IPS-18a (cell line): ENCODE measurements around the gene MOG.

Experiments
- H3K27ac ChIP-seq: one replicate; pipeline ENCODE4 v1.5.1; 2013; ENCODE audit warnings: low read length
- H3K27me3 ChIP-seq: one replicate; pipeline ENCODE4 v1.6.1; 2013; ENCODE audit warnings: mild to moderate bottlenecking, low read length; ENCODE audit not compliant: control insufficient read depth, insufficient read depth
- H3K36me3 ChIP-seq: one replicate; pipeline ENCODE4 v1.6.1; 2013; ENCODE audit warnings: low read depth, low read length; ENCODE audit not compliant: control insufficient read depth
- H3K4me1 ChIP-seq: one replicate; pipeline ENCODE4 v1.6.1; 2013; ENCODE audit warnings: low read depth, low read length; ENCODE audit not compliant: control insufficient read depth
- H3K4me3 ChIP-seq: one replicate; pipeline ENCODE4 v1.5.1; 2013; ENCODE audit warnings: low read length
- H3K9ac ChIP-seq: one replicate; pipeline ENCODE4 v1.6.1; 2013; ENCODE audit warnings: mild to moderate bottlenecking, low read length, moderate library complexity
- H3K9me3 ChIP-seq: one replicate; pipeline ENCODE4 v1.6.1; 2013; ENCODE audit warnings: low read depth, low read length; ENCODE audit not compliant: control insufficient read depth

The MOG gene

DNA sequence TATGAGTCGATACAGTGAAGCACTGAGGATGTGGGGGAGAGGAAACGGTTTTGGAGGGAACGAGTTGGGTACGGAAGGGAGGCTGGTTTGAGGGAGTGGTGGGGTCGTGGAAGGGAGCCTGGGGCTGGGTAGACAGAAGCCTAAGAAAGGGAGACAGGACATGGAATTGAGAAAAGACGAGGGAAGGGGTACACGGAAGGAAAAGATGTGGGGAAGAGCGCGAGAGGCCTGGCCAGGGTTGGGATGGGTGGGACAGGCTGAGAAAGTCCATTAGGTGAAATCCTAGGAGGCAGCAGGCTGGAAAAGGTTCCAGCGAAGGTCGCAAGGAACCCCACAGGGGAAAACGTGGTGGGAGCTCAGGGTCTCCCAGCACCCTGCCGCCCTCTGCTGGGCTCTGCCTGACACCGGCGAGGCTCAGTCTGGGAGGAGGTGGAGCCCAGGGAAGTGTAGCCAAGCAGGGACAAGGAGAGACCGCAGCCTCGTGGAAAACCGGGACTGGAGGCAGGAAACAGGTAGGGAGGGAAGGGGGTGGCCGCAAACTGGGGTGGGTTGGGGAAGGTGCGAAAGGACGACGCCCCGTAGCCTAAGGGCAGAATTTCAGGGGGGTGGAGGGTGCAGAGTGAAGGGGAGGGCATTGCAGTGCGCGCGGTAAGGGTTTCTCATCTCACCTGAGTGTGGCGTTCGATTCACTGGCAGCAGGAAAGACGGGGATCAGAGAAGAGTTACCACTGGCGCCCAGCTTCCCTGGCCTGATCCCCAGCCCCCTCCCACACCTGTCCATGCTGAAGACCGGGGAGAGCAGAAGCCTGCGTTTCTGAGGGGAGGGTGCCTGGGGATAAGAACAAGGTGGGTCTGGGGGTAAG lies 28.2 kb upstream of the MOG start:
- Histone ChIP-seq H3K9me3 (no peaks in the 10 kb centered on the region), H3K9ac (peak overlapping the region; percentile 56), H3K27ac (peak overlapping the region; percentile 30), H3K36me3 (peaks cover 2% of the 10 kb centered on the region), H3K27me3 (no peaks in the 10 kb centered on the region), H3K4me3 (peak overlapping the region; percentile 85), H3K4me1 (peaks cover 50% of the 10 kb centered on the region)

DNA sequence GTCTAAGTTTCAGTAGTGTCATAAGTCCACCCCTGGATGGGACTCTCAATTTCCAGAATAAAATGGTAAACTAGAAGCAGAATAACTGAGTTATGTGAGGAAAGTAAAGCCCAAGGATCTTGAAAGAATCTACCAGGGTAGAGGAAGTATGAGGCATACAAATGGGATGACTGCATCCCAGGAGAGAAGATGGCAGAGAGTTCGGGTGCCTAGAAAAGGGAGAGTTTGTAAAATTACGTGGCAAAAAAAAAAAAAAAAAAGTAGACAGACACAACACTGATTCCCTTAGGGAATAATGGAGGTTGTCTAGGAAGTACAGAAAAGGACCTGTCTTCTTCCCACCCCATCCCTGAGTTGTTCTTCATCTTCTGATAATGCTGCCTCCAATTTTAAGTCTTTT lies 27.3 kb upstream of the MOG start:
- Histone ChIP-seq H3K4me3 (peak overlapping the region; percentile 85), H3K4me1 (peaks cover 49% of the 10 kb centered on the region)

DNA sequence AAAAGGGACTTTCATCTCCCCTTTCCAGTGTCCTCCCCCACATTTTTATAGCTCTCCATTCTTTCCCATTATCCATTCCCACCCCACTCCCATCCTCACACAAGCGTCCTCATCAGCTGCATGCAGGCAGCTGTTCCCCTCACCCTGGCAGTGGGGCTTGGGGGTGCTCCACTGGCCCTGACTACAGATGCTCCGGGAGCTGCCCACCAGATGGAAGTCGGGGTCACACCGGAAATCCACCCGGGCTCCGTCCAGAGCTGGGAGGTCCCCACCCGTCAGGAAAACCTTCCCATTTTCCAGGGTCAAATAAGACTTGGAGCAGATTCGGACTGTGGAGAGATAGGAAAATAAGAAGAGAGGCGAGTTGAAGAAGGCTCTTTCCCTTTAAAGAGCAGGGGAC lies 26.6 kb upstream of the MOG start:
- Histone ChIP-seq H3K27me3 (no peaks in the 10 kb centered on the region), H3K9me3 (no peaks in the 10 kb centered on the region), H3K9ac (no peak overlapping the region), H3K4me1 (peaks cover 42% of the 10 kb centered on the region), H3K27ac (no peak overlapping the region), H3K4me3 (peak overlapping the region; percentile 85), H3K36me3 (no peaks in the 10 kb centered on the region)

More for the DNA sequence above, 27.3 kb upstream of the MOG start:
- Histone ChIP-seq H3K36me3 (no peaks in the 10 kb centered on the region), H3K27ac (no peak overlapping the region), H3K27me3 (no peaks in the 10 kb centered on the region), H3K9ac (peak overlapping the region; percentile 56), H3K9me3 (no peaks in the 10 kb centered on the region)

DNA sequence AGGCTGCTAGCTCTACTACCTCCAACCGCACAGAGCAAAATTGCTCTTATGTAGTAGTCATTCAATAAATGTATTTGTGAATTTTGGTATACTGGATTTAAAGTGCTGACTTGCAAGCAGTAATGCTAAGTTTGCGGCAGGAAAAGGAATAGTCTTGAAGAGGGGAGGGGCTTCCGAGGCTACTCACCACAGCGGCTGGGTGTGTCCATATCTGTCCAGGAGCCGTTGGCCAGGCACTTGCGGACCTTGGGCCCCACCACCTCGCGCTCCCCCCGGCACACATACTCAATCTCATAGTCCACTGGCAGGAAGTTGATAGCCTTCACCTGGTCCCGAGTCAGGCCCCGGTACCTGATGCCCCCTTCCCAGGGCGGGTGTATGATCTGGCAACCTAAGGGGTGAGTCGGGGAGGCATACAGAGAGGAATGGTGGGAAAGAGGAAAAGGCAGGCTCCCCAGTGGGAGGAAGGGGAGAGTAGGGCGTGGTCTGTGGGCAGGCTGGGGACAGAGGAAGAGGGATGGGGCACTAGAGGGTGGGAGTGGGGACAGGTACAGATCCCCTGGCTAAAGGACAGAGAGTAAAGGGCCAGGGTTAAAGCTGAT lies 25.6 kb upstream of the MOG start:
- peaks cover 35% of the 10 kb centered on the region for H3K4me1 ChIP-seq
- H3K27me3 ChIP-seq, result no peaks in the 10 kb centered on the region
- H3K27ac ChIP-seq, result no peak overlapping the region
- H3K9ac ChIP-seq, result peak overlapping the region; percentile 73
- no peaks in the 10 kb centered on the region for H3K36me3 ChIP-seq
- peak overlapping the region; percentile 85 for H3K4me3 ChIP-seq
- H3K9me3 ChIP-seq, result no peaks in the 10 kb centered on the region

DNA sequence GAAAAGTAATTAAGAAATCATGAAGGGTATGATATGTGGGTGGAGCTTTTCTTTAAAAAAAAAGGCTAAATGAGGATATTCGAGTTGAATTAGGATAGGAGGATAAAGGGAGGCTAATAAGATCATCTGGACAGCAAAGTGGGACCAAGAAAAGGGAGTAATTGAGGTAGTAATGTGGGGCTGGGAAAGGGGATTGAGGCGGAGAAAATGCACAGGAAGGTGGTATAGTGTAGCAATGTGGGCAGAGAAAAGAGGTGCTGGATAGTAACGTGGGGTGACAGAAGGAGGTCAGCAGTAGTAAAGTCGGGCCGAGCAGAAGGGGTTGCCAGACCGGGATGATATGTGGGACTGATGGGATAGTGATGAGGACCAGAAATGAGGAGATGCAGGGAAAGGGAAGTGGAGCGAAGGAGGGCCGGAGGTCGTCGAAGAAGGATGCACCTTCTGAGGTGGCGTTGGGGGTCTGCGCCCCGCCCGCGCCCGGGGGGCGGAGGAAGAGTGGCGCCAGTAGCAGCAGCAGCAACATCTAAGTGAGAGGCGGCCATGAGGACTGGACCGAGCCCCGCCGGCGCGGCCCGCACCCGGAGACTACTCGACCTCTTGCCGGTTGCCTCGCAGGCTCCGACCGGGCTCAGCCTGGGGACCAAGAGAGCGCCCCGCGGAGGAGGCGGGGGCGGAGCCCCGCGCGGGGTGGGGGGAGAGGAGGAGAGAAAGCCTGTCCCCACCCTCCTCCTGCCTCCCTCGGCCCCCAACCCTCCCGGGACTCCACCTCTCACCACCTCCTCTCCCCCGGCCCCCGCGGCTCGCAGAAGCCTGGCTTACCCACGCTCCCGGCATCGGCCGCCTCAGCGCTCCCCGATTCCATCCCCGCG lies 24.8 kb upstream of the MOG start:
- H3K4me3 ChIP-seq, result peak overlapping the region; percentile 85
- H3K27ac ChIP-seq, result no peak overlapping the region
- peaks cover 31% of the 10 kb centered on the region for H3K4me1 ChIP-seq
- H3K9me3 ChIP-seq, result no peaks in the 10 kb centered on the region
- H3K36me3 ChIP-seq, result no peaks in the 10 kb centered on the region
- no peaks in the 10 kb centered on the region for H3K27me3 ChIP-seq
- peak overlapping the region; percentile 73 for H3K9ac ChIP-seq

DNA sequence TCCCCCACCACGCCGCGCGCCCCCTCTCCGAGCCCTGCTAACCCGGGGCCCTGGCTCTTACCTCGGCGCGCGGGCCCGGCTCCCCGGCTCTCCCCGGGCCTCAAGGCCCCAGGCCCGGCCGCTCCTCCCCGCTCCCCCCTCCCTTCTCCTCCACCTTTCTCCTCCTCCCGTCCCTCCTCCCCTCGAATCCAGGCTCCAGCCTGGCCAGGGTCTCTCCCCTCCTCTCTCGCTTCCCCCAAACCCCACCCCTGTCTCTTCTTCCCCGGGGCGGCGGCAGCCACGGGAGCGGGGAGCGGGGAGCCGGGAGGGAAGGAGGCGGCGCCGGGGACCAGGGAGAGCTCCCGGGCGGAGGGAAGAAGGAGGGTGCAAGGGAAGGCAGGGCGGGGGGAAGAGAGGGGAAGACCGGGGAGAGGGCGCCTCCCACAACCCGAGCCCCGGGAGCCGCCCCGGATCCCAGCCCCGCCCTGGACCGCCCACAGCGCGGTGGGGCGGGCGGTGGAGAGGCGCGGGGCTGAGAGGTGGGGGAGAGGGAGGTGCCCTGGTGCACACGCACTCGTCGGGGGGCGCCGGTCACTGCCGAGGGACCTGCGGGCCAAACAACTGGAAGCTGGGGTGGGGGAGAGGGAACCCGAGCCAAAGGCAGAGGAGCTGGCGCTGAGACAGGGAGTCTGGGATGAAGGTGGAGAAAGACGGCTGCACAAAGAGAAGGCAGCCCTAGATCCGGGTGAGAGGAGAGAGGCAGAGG lies 23.9 kb upstream of the MOG start, which contains the start of gene GABBR1:
TSS of gene GABBR1 (minus strand) at position 395 of the 745 bp plus-strand sequence. CDS start 798 bp downstream, outside the sequence.
- H3K36me3 ChIP-seq, result no peaks in the 10 kb centered on the region
- H3K4me3 ChIP-seq, result peak within 1 kb of the TSS; percentile 85
- peak within 1 kb of the TSS; percentile 73 for H3K9ac ChIP-seq
- H3K27me3 ChIP-seq, result no peaks in the 10 kb centered on the region
- peak within 1 kb of the TSS; percentile 67 for H3K27ac ChIP-seq
- H3K9me3 ChIP-seq, result no peaks in the 10 kb centered on the region
- peaks cover 31% of the 10 kb centered on the region for H3K4me1 ChIP-seq

DNA sequence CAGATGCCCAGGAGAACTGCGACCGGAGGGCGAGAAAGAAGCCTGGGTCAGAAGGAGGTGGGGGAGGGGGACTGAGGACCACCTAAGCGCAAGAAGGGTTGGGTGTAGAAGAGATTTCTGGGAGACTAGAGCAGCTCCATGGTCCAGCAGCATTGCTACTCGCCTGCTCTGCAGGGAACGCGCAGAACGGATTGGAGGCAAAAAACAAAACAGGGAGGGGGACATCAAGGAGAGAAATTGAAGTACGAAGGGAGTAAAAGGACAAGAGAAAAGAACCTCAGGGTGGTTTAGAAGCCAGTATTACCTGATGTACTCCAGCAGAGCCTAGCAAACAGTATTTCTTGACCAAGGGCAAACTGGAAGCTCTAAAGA lies 23.4 kb upstream of the MOG start:
- Histone ChIP-seq H3K4me1 (peaks cover 31% of the 10 kb centered on the region), H3K9me3 (no peaks in the 10 kb centered on the region), H3K27ac (peak overlapping the region; percentile 67), H3K9ac (peak overlapping the region; percentile 73), H3K36me3 (no peaks in the 10 kb centered on the region), H3K27me3 (no peaks in the 10 kb centered on the region), H3K4me3 (peak overlapping the region; percentile 85)

DNA sequence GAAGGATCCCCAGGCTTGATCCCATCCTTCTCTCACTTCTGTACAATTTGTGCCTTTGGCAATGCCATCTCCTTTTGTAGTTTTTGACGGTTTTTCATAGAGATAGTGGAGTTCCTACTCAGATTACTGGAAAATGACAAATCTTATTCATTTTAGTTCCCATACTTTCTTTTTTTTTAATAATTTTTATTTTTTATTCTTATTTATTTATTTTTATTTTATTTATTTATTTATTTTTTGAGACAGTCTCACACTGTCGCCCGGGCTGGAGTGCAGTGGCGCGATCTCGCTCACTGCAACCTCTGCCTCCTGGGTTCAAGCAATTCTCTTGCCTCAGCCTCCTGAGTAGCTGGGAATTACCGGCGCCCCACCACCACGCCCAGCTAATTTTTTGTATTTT lies 19.6 kb upstream of the MOG start:
- no peaks in the 10 kb centered on the region for H3K9me3 ChIP-seq
- H3K27me3 ChIP-seq, result no peaks in the 10 kb centered on the region

DNA sequence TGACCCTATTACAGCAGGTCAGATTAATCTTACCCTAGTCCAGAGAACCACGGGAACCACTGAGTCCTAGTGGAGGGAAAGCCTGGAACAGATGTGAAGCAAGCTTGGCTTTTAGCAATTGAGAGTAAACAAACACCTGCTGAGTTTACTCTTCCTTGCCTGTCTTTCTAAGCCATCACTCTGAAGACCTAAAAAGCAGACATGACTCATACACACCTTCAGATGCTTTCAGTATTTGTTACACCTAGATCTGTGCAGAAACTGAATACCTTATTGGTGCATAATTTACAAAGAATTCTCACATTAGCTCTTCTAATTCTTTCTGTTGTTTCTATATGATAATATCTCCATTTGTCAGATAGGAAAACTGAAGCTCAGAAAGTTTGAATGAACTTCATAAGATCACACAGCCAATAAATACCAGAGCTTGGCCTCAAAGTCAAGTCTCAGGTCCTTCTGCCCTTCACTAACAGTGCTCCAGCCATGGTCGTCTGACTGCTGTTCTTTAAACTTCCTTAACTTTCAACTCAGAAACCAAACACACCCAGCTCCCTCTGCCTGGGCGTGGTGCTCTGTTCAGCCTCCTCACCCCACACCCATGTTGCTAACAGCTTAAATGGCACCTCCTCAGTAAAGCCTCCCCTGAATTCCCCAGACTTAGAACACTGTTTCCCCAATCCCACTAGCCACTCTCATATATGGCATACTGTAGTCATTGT lies 15.3 kb upstream of the MOG start:
- Histone ChIP-seq H3K27ac (no peak overlapping the region), H3K36me3 (no peaks in the 10 kb centered on the region), H3K4me3 (no peak overlapping the region), H3K9me3 (no peaks in the 10 kb centered on the region), H3K27me3 (no peaks in the 10 kb centered on the region), H3K4me1 (peaks cover 18% of the 10 kb centered on the region), H3K9ac (no peak overlapping the region)

More for the DNA sequence above, 19.6 kb upstream of the MOG start:
- H3K36me3 ChIP-seq, result no peaks in the 10 kb centered on the region
- H3K9ac ChIP-seq, result no peak overlapping the region
- H3K27ac ChIP-seq, result no peak overlapping the region
- H3K4me3 ChIP-seq, result no peak overlapping the region
- peaks cover 28% of the 10 kb centered on the region for H3K4me1 ChIP-seq

DNA sequence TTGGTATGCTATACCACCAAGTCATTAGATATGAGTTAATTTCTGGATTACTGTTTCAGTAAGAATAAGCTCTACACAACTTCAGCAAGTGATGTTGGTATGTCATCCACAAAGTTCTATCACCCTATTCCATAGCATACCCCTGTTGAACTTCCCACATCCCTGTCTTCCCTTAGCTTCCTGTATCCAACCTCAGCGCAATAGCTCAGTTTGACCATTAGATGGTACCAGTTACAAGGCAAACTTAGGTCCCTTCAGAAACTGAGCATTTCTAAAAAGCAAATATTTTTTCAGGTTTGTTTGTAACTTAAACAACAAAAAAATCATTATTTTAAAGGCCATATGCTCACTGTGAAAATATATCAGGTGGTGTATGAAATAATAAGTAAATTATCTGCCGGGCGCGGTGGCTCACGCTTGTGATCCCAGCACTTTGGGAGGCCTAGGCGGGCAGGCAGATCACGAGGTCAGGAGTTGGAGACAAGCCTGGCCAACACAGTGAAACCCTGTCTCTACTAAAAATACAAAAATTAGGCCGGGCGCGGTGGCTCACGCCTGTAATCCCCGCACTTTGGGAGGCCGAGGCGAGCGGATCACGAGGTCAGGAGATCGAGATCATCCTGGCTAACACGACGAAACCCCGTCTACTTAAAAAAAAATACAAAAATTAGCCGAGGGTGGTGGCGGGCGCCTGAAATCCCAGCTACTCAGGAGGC lies 8.8 kb upstream of the MOG start:
- Histone ChIP-seq H3K9ac (no peak overlapping the region), H3K36me3 (no peaks in the 10 kb centered on the region), H3K4me1 (peaks cover 17% of the 10 kb centered on the region), H3K9me3 (no peaks in the 10 kb centered on the region), H3K27ac (no peak overlapping the region), H3K27me3 (no peaks in the 10 kb centered on the region), H3K4me3 (no peak overlapping the region)
